ENCODE data around the gene CLEC10A.
"Not testable (repeated sequence)": the region's sequence is repeated elsewhere in the genome, so short reads cannot be mapped to it uniquely, and the experiment has no call there.

The CLEC10A gene, protein sequence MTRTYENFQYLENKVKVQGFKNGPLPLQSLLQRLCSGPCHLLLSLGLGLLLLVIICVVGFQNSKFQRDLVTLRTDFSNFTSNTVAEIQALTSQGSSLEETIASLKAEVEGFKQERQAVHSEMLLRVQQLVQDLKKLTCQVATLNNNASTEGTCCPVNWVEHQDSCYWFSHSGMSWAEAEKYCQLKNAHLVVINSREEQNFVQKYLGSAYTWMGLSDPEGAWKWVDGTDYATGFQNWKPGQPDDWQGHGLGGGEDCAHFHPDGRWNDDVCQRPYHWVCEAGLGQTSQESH

DNA sequence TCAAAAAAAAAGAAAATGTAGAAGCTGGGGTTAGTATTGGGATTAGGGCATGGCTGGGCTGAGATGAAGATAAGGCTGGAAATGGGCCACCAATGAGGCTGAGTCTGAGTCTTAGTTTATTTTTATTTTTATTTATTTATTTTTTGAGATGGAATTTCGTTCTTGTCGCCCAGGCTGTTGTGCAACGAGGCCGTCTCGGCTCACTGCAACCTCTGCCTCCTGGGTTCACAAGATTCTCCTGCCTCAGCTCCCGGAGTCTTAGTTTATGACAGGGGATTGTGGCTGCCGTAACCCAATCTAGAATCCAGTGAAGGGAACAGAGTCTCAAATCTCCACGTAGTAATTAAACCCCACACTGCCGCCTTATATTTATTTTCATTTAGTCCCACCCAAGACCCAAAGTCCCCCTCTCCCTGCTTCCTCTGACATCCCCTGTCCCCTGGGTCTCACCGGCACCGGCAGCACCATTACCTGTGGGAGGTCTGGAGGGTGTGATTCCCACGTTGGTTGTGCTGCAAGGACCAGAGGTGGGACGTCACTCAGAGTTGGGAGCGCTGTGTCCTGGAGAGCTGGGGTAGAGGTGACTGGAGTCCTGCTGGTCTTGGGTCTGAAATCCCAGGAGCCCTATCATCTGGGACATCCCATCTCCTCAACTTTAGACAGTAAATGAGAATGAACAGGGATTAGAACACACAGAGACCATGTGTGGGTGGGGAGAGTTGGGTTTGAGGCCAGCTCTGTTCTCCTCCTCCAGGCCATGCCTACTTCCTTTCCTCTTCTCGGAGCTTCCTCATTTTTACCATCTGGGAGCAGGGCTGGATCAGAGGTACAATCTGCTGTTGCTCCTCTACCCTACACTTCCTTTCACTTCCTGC, at the start of gene CLEC10A:
Gene CLEC10A, minus strand, starts transcription at position 671 of the 875 bp plus-strand sequence. CDS start 1,439 bp downstream, outside the sequence.
- DNase-seq = no peak

DNA sequence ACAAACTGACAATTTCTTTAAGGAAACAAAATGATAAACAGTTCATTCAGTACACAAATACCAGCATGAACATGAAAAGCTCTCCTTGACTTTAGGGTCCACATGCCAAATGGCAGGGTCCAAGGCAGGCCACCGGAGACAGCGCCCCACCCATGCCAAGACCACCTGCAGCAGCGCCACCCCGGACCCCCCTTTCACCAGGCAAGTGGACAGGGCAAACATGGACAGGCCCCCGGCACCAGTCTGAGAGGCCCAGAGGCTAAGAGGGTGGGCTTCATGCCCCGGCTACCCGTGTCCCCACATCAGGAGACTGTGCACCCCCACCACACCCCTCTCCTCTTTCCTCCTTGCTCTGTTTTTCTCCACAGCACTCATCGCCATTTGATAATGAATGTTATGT, 49.3 kb upstream of the CLEC10A start:
- DNase-seq = no peak

DNA sequence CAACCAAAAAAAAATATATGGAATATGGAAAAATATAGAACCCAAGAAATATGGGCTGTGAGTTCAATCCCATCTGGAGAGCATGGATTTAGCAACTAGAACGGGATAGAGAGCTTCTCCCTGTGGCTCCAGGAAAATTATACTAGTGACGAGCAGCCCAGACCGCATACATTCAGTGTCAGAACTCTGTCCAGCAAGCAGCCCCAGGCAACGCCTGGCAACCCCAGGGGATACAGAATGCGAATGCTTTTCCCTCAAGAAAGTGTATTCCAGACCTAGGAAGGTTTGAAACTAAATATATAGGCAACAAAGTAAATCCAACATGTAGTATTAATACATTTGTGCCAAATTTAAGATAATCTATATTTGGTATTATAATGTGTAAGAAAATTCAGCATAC, 48.1 kb upstream of the CLEC10A start:
- DNase-seq = no peak

DNA sequence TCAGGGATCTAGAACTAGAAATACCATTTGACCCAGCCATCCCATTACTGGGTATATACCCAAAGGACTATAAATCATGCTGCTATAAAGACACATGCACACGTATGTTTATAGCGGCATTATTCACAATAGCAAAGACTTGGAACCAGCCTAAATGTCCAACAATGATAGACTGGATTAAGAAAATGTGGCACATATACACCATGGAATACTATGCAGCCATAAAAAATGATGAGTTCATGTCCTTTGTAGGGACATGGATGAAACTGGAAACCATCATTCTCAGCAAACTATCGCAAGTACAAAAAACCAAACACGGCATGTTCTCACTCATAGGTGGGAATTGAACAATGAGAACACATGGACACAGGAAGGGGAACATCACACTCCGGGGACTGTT, 47.5 kb upstream of the CLEC10A start:
- not testable (repeated sequence) for DNase-seq

DNA sequence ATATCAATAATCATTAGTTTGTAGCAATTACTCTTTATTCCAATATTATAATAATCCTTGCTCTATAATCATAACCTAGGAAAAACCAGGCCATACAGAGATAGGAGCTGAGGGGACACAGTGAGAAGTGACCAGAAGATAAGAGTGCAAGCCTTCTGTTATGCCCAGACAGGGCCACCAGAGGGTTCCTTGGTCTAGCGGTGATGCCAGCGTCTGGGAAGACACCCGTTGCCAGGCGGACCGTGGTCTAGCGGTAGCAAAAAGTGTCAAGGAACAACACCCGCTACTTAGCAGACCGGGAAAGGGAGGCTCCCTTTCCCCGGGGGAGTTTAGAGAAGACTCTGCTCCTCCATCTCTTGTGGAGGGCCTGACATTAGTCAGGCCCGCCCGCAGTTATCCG, 46.3 kb upstream of the CLEC10A start:
- DNase-seq = not testable (repeated sequence)

DNA sequence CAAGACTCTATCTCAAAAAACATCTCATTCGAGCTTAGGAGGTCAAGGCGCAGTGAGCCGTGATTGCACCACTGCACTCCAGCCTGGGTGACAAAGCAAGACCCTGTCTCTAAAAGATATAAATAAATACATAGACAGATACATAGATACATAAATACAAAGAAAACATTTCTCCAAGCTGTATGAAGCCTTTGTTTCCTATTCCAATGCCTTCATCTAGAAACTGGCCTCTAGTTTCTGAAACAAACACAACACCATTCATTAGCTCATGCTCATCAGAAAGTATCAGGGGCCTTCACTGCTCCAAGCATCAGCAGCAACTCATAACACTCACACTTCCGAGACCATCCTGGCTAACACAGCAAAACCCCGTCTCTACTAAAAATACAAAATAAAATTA, 44.9 kb upstream of the CLEC10A start:
- no peak for DNase-seq

DNA sequence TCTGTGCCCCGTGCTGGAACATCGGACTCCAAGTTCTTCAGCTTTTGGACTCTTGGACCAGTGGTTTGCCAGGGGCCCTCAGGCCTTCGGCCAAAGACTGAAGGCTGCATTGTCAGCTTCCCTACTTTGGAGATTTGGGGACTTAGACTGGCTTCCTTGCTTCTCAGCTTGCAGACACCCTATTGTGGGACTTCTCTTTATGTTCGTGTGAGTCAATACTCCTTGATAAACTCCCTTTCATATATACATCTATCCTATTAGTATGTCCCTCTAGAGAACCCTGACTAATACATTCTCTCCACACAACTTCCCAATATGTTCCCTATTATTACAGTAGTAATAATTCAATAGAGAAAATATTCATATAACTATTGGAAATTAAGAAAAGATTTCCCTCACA, 43.8 kb upstream of the CLEC10A start:
- DNase-seq = no peak

DNA sequence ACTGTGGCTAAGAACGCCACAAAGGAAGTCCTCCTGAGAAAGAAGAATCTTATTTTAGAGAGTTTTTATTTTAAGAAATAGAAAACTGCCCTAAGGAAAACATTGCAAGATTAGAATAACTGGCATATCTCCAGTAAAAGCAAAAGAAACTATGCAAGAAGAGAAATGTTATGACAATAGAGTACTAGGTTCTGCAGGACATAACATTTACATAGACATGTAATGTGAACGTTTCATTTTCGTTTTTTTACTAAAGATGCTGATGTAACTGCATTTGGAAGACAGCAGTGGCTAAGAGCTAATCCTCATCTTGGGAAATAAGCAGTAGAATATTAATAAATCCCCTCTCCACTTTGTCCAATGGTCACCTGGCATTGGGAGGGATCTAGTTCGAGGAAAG, 42.3 kb upstream of the CLEC10A start:
- DNase-seq = no peak

DNA sequence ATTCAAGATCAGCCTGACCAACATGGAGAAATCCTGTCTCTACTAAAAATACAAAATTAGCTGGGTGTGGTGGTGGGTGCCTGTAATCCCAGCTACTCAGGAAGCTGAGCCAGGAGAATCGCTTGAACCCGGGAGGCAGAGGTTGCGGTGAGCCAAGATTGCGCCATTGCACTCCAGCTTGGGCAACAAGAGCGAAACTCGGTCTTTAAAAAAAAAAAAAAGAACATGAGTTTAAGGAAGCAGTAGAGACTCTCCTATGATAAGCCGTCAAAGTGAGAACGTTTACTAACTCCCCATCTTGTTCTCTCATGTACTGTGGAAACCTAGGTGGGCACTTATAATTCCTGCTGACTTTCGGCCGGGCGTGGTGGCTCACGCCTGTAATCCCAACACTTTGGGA, 40.6 kb upstream of the CLEC10A start:
- not testable (repeated sequence) for DNase-seq

DNA sequence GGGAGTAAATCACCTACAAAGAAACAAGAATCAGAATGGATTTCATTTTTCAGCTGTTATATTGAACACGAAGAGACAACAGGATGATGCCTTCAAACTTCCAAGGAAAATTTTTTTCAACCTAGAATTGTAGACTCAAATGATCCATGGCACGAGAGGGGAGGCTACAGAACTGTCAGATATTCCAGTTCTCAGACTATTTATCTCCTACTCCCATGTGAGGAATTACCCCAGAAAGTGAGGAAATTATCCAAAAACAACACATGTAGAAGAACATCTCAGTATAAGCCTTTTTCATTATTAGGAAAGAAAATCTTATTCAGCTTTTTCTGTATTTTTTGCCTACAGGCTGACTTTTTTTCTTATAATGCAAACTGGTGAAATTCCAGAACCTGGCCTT, 40.1 kb upstream of the CLEC10A start:
- DNase-seq = no peak

DNA sequence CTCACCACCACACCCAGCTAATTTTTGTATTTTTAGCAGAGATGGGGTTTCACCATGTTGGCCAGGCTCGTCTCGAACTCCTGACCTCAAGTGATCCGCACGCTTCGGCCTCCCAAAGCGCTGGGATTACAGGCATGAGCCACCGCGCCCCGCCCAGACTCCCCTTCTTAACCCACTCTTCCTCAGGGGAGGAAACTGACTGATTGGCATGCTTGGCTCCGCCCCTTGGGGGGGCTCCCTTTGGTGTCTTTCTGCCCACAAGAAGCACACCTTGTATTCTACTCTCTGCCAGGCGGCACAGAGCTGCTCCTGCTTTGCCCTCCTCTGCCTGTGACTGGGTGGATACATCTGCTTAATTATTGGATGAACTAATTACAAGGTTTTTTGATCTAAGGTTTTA, 39.3 kb upstream of the CLEC10A start:
- no peak for DNase-seq

DNA sequence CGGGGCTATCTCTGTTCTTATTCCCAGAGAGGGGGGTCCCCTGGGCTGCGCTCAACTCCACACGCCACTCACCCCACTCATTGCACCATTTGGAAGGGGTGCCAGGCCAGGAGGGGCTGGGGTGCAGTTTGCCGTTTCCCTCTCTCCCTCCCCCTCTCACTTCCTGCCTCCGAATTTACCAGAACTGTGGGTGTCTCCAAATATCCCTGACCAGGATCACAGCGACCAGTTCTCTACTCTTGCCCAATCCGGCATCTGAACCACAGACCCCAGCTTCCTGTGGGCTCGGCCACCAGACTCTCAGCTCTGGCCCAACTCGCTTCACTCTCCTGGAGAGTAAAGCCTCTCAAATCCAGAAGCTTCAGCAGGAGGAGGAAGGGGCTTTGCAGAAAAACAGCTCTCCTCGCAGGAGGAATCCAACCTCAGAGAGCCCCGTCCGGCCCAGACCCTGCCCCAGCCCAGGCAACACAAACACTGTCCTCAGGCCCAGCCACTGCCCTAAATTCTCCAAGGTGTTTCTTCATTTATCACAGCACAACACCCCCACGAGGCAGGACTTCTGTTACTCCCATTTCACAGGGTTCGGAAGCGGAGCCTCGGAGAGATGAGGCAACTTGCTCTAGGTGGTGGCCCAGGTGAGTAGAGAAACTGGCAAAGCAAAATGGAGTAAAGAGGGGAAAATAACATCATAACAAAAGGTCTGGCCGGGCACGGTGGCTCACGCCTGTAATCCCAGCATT, 35.0 kb upstream of the CLEC10A start:
- no peak for DNase-seq

DNA sequence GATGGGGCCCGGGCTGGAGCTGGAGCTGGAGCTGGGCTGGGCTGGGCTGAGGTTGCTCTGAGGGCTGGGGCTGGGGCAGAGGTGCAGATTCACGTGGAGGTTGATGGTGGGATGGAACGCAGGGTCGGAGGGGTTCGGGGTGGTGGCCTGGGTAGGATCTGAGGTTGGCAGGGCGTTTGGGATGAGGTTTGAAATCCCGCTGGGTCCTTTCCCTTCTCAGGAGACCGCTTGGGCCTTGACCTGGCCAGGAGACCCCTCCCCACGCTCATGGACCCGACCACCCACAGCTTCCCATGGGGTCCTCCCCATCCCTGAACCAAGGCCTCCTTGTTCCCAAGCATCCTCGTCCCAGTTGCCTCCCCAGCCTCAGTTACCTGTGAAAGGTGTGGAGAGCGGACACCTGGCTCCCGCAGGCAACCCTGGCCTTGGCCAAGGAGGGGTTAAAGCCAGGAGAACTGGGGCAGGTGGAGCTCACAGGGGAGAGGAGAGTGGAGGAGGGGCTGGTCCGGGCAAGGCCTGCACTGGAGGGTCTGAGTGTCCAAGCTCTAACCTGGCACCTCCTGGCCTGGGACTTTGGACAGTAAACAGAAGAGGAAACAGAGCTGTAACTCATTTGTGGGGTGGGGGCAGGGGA, 34.3 kb upstream of the CLEC10A start, which contains the start of gene ASGR2:
Gene ASGR2, minus strand, starts transcription at position 582 of the 634 bp plus-strand sequence. CDS start 582 bp downstream, outside the sequence.
- DNase-seq = no peak

DNA sequence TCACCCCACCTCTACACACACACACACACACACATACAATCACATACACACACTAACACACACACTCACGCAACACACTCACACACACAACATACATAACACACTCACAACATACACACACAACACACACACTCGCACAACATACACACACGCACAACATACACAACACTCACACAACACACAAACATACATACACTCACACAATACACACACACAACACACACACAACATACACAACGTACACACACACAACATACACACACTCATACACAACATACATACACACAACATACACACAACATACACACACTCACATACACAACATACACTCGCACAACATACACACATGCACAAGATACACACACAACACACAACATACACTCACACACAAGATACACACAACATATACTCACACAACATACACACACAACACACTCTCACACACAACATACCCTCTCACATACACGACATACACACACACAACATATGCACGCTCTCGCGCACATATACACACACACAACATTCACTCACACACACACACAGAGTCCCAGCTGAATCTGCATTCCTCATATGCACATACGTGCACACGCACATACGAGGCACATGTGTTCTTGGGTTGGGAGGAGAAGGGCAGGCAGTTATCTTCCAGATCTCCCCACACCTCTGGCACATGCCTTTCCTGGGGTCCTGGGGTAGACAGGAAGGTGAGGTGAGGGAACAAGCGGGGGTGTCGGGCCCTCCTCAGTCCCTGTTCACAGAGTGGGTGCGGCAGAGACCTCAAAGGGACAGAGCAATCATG, 33.4 kb upstream of the CLEC10A start:
- no peak for DNase-seq

DNA sequence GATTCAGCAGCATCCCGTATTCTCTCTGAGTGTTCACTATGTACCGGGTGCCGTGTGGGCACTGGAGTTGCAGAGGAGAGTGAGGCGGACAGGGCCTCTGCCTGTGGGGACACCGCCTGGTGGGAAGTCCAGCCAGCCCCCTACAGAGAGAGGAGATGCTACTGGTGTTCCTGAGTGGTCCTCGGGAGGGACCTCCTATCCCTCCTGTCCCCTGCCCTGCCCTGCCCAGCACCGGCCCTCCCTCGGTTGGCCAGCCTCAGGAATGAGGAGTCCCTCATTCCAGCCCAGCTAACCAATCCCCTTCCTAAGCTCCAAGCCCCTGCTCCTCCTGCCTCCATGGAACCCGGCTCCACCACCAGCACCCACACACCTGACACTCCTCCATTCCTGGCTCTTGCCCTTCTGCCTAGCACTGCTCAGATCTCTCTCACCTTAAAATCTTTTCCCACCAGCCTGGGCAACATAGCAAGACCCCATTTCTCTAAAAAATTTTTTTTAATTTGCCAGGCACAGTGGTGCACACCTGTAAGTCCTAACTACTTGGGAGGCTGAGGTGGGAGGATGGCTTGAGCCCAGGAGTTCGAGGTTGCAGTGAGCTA, 32.6 kb upstream of the CLEC10A start:
- DNase-seq = no peak

DNA sequence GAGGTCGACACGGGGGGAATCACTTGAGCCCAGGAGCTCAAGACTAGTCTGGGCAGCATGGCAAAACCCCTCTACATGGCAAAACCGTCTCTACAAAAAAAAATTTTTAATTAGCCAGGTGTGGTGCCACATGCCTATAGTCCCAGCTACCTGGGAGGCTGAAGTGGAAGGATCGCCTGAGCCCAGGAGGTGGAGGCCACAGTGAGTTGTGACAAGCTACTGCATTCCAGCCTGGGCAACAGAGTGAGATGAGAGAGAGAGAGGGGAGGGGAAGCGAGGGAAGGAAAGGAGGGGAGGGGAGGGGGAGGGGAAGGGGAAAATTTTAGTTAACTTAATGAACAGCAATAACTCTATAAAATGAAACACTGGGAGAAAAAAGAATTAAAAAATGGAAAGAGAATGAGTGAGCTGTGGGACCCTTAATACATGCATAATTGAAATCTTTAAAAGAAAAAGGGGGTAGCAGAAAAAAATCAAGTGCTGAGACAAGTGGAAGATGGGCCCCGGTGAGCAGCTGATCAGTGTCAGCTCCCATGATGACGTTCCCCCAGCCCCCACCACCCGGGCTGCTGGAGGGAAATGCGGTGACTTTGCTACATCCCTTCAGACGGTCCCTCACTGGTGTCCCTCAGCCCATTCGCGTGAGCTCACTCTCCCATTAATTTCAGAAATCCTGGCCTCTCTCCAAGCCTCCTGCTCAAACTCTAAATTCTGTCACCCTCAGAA, 31.9 kb upstream of the CLEC10A start:
- no peak for DNase-seq

DNA sequence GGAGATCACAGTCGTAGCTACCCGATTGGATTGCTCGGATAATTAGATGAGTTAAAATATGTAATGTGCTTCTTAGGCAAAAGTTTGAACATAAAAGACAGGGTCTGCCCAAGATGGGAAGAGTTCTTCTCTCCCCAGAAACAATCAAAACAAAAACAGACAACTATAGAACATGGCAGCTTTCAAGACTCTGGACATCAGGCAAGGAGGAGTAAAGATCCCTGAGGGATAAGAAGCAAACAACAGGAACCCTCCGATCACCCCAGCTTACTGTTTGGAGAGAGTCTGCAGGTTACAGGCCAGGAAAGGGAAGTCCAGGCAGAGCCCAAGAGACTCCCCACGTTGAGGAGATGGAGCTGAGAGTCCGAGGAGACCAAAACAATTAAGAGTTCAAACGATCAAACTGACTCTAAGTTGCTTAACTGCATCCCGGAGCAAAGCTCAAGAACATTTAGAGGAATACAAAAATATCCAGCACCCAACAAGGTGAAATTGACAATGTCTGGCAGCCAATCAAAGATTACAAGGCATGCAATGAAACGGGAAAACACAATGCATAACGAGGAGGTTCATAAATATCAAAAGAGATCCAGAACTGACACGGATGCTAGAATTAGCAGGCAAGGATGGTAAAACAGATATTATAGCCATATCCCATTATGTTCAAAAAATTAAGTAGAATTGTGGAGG, 30.7 kb upstream of the CLEC10A start:
- no peak for DNase-seq

DNA sequence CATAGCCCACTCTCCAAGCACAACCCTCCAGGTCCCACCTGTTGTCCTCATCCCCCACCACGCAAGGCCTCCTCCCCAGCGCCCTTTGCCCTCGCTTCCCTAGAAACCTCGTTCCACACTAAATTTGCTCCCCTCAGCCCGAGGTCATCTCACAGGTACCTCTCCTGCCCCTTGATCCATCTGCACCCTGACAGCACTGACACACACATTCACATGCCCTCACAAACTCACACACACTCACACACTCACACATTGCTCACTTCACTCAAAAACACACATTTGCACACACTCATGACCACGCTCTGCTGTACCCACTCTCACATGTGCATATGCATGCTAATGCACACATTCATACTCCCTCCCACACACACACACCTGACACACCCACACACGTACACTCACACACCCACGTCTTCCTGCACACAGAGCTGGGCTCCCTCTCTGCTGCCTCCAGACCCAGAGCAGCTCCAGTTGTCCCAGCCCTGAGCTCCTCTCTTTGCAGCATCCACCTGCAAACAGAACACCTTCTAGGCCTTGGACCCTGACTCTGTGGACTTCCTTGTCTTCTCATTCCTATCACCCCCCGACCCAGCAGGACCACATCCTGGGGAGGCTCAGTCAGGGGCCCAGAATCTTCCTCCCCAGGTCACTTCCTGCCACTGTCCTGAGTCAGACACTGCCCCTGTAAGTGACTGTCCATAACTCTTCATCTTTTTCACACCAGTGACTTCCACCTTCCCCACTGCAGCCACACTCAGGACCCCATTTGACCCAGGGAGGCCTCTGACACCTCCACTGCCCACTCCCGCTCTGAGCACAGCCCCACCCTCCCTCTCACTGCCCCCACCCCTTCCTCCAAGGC, 29.6 kb upstream of the CLEC10A start:
- DNase-seq = no peak

DNA sequence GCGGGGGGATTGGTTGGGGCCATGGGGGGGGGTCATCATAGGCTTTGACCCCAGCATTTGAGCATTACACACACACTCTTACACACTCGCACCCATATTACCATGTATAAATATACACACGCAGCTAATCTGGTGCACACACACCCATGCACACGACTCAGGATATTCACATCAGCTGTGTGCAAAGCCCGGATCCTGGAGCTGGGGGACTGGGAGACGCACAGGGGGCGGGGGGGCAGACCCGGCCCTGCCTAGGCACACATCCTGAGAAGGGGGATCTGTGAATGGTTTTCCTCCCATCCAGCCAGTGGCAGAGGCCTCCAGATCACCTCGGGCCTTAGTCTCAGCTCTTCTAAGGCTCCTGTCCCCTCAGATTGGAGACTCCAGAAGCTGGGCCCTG, 28.9 kb upstream of the CLEC10A start:
- DNase-seq = no peak
